GM12873 (cell line): ENCODE data around the gene MOB3A.

Experiments
- CTCF ChIP-seq: IDR thresholded peaks from 2 replicates; pipeline ENCODE4 v1.5.1; 2012; ENCODE audit warnings: low read depth, mild to moderate bottlenecking, moderate library complexity, low read length, control low read depth; ENCODE audit not compliant: insufficient read depth; ENCODE audit errors: missing control alignments

Gene MOB3A

DNA sequence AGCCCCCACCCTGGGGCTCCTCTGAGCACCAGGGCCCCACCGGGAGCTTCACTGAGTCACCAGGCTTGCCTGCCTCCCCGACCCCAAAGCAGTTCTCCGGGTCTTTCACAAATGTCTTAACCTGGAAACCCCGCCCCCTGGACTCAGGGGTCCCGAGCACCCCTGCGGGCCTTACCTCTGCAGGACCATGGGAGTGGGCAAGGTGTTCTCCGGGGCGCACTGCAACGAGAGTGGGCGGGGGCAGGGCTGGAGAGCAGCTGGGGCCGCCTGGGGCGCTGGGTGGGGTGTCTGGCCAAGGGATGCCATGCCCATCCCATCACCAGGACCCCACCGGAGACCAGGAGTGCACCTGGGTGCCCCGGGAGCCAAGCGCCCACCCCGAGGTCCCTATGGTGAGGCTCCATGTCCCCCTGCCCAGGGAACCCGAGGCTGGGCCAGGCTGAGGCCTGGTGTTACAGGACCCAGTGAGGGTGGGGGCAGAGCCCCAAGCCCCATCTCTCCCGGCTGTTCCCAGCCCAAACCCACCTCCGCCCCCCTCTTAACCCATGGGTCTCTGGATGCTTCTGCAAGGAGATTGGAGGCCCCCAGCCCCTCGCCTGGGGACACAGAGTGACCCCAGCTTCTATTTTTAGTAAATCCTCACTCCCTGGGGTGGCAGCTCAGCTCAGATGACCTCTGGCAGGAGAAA is 56.0 kb downstream of the MOB3A start:
- TF ChIP-seq CTCF: no peak

DNA sequence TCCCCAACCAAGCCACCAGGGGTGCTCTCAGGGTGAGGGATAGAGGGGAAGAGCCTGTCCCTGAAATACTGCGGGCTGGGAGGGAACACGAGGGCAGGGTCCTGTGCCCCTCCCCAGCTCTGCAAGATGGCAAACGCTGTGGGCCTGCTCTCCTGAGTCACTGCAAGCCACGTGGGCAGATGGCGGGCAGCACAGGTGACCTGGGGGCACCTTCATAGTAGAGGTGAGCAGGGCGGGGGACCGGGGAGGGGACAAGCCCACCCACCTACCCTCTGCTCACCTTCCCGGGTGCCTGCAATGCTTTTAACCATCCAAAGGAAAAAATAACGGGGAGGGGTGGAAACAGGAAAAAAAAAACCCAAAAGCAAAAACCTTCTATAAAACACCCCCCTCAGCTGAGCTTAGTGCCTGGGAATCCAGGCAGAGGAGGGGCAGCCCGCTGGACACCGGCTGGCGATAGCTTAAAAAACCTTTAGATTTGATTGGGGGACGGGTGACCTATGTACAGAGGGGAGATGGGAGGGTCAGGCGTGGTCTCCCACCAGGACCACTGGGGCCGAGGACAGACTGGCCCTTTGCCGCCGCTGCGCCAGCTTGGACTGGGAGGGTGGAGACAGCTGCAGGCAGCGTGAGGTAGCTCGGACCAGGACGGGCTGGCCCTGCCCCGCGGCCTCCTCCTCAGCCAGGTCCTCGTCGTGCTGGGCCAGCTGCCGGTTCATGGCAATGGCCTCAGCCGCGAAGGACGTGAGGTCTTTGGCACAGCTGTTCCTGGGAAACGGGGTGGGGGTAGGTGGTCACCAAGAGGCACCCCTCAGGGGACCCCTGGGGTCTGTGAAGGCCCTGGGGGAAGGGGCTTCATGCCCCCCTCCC is 56.8 kb downstream of the MOB3A start:
- TF ChIP-seq CTCF: no peak

- TF ChIP-seq CTCF: no peak
Measured at GRCh38 chr19:2038284-2039088, 57.6 kb downstream of the MOB3A start.

DNA sequence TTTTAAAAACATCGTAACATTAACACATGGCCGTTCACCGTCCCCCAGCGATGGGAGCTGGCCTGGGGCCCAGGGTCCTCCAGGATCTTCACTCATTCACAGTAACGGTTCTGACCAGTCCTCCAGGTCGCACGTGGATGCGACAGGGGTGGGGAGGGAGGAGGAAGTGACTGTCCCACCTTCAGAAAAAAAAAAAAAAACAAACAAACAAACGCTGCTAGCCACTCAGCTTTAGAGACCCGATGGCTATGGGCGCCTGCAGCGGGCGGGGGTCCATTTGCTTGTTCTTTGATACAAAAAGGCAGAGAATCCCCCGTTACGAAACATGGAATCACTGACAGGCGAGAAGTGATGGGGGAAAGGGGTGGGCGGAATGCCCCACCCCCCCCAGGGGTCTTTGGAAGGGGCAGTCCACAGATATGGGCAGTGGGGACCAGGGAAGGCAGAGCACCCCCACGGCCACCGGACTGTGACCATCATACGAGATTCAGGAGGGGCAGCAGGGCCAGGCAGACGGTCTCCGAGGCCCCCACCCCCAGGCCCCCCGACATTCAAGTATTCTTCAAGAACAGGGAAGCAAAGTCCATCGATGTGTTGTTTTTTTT is 58.4 kb downstream of the MOB3A start:
- no peak for TF ChIP-seq CTCF

GRCh38 chr19:2036424-2036823 is 59.7 kb downstream of the MOB3A start:
- no peak for TF ChIP-seq CTCF

GRCh38 chr19:2035590-2035991 is 60.5 kb downstream of the MOB3A start:
- no peak for TF ChIP-seq CTCF
